HuH-7.5 (cell line): ENCODE data around the gene HGD.
"Not testable (repeated sequence)": the region's sequence is repeated elsewhere in the genome, so short reads cannot be mapped to it uniquely, and the experiment has no call there.

Experiments
- DNase-seq: peaks from one replicate; pipeline ENCODE4 v3.0.0; 2011; ENCODE audit warnings: low spot score

The HGD gene

GRCh38 chr3:120680193-120680894, 1.7 kb downstream of the HGD start:
- no peak for DNase-seq

GRCh38 chr3:120678984-120679383, 3.1 kb downstream of the HGD start:
- DNase-seq: no peak

- peak; percentile 25 for DNase-seq
These were observed 3.6 kb downstream of the HGD start for GRCh38 chr3:120678331-120678947.

- DNase-seq: not testable (repeated sequence)
These were observed 4.8 kb downstream of the HGD start for GRCh38 chr3:120677193-120677592.

GRCh38 chr3:120673116-120673515, 8.9 kb downstream of the HGD start:
- no peak for DNase-seq

GRCh38 chr3:120670576-120670975, 11.5 kb downstream of the HGD start:
- no peak for DNase-seq

- DNase-seq: no peak
These were observed 17.1 kb downstream of the HGD start for GRCh38 chr3:120664926-120665325.

GRCh38 chr3:120661945-120662344, 20.1 kb downstream of the HGD start:
- no peak for DNase-seq

- DNase-seq: no peak
These were observed 20.7 kb downstream of the HGD start for GRCh38 chr3:120661106-120661905.

- no peak for DNase-seq
These were observed 22.2 kb downstream of the HGD start for GRCh38 chr3:120659834-120660233.

GRCh38 chr3:120659285-120659684, 22.8 kb downstream of the HGD start:
- DNase-seq: no peak

- DNase-seq: no peak
These were observed 29.0 kb downstream of the HGD start for GRCh38 chr3:120652896-120653545.

GRCh38 chr3:120652281-120652680, 29.8 kb downstream of the HGD start:
- no peak for DNase-seq

- no peak for DNase-seq
These were observed 31.7 kb downstream of the HGD start for GRCh38 chr3:120650311-120650710.

GRCh38 chr3:120649830-120650233, 32.2 kb downstream of the HGD start:
- DNase-seq: no peak

GRCh38 chr3:120648290-120648689, 33.7 kb downstream of the HGD start:
- DNase-seq: no peak

GRCh38 chr3:120646771-120647432, 35.1 kb downstream of the HGD start:
- no peak for DNase-seq

GRCh38 chr3:120645083-120645845, 36.8 kb downstream of the HGD start:
- DNase-seq: no peak

GRCh38 chr3:120642368-120642948, 39.6 kb downstream of the HGD start:
- no peak for DNase-seq

- DNase-seq: no peak
These were observed 40.3 kb downstream of the HGD start for GRCh38 chr3:120641696-120642246.

GRCh38 chr3:120640231-120640630, 41.8 kb downstream of the HGD start:
- DNase-seq: no peak
